K562 (cell line): Measurements from ENCODE around the gene RXYLT1. TPM values are rescaled to one million over a fixed set of nuclear protein-coding genes. Genes with fewer than 3 reads are reported as not detected.

ENCODE experiments used
- ATAC-seq: fragments of 200-7000 bp; cut with Tn5 transposase; 3 replicates; pipeline ENCODE4 v1.9.1; 2020; ENCODE audit warnings: moderate library complexity
- BruUV-seq: library from RNA; stranded (reverse); fragments of 400-500 nt; replicated peaks from 2 replicates; lab custom pipeline; 2021; lab: Mats Ljungman, UMichigan
- CTCF ChIA-PET: fragments of 300-600 bp; formaldehyde crosslinking; extraction: SDS; loops from one replicate; lab custom pipeline; 2021; ENCODE audit warnings: low intra/inter-chr PET ratio; lab: Yijun Ruan, JAX
- POLR2A ChIA-PET: fragments of 300-600, 350-650 bp; sonication (Branson Sonifier 250); formaldehyde crosslinking; extraction: SDS; loops from one replicate; lab custom pipeline; 2021; ENCODE audit warnings: antibody characterized with exemption, inconsistent platforms; lab: Yijun Ruan, JAX
- DNase-seq, 4 experiments: peaks; one replicate each; pipeline versions ENCODE4 v3.0.0 to v3.0.0-alpha.2; 2011 to 2018; ENCODE audit warnings: low spot score in 3 of 4, mixed read lengths in 3 of 4; ENCODE audit errors: extremely low read depth in 1 of 4
- FAIRE-seq: peaks from 2 replicates; lab custom pipeline; 2011; peaks lifted over from hg19 to GRCh38; lab: Jason Lieb, UNC
- H2AFZ ChIP-seq: 2 replicates; pipeline ENCODE4 v1.6.0; 2011; ENCODE audit warnings: low read depth, low read length, control low read depth, inconsistent platforms
- H3K27ac ChIP-seq: fragments of 200-600 bp; 3 replicates; pipeline ENCODE4 v1.8.0; 2011; ENCODE audit warnings: low read depth, mild to moderate bottlenecking, control low read depth, inconsistent platforms, low read length, moderate library complexity, mixed read lengths; ENCODE audit errors: extremely low read depth
- H3K27me3 ChIP-seq, 2 experiments: fragments of 300-600 bp in 1 of 2; 2 replicates in 1 of 2; 3 replicates in 1 of 2; pipeline versions ENCODE4 v1.6.0 to v1.8.0; 2011; ENCODE audit warnings: inconsistent platforms in 2 of 2, low read length in 2 of 2, mild to moderate bottlenecking in 1 of 2, mixed read lengths in 1 of 2, moderate library complexity in 1 of 2; ENCODE audit not compliant: control insufficient read depth in 2 of 2, insufficient read depth in 2 of 2
- H3K36me3 ChIP-seq: fragments of 300-600 bp; 3 replicates; pipeline ENCODE4 v1.8.0; 2011; ENCODE audit warnings: mild to moderate bottlenecking, low read length, inconsistent platforms; ENCODE audit not compliant: control insufficient read depth, insufficient read depth
- H3K4me1 ChIP-seq, 2 experiments: fragments of 200-600 bp in 1 of 2; replicated peaks in 1 of 2; 2 replicates in 1 of 2; 3 replicates in 1 of 2; pipeline versions ENCODE4 v1.5.1 to v1.8.0; 2011; ENCODE audit warnings: inconsistent platforms in 2 of 2, low read length in 2 of 2, mild to moderate bottlenecking in 1 of 2, mixed read lengths in 1 of 2, moderate library complexity in 1 of 2; ENCODE audit not compliant: control insufficient read depth in 2 of 2, insufficient read depth in 2 of 2
- H3K4me2 ChIP-seq: 2 replicates; pipeline ENCODE4 v1.6.1; 2011; ENCODE audit warnings: low read length, control low read depth, inconsistent platforms, mixed read lengths; ENCODE audit not compliant: insufficient read depth
- H3K4me3 ChIP-seq: fragments of 200-600 bp; sonication (generic), shearing (Covaris generic); 2 replicates; pipeline ENCODE4 v1.5.1; 2016; ENCODE audit warnings: control low read depth, inconsistent platforms
- H3K79me2 ChIP-seq: fragments of 200-600 bp; 3 replicates; pipeline ENCODE4 v1.8.0; 2011; ENCODE audit warnings: low read length, inconsistent platforms; ENCODE audit not compliant: control insufficient read depth, insufficient read depth
- H3K9ac ChIP-seq, 2 experiments: 2 replicates each; pipeline versions ENCODE4 v1.6.0 to v1.6.1; 2011; ENCODE audit warnings: low read depth in 2 of 2, low read length in 2 of 2, control low read depth in 1 of 2, inconsistent platforms in 1 of 2, mild to moderate bottlenecking in 1 of 2, mixed read lengths in 1 of 2; ENCODE audit not compliant: insufficient read depth in 1 of 2
- H3K9me1 ChIP-seq: one replicate; pipeline ENCODE4 v1.6.0; 2011; ENCODE audit warnings: inconsistent platforms, mild to moderate bottlenecking, low read length, moderate library complexity; ENCODE audit not compliant: control insufficient read depth, insufficient read depth
- H3K9me3 ChIP-seq: replicated peaks from 2 replicates; pipeline ENCODE4 v1.5.1; 2011; ENCODE audit warnings: low read depth, low read length, inconsistent platforms; ENCODE audit not compliant: control insufficient read depth, insufficient read depth
- H4K20me1 ChIP-seq: replicated peaks from 2 replicates; pipeline ENCODE4 v1.6.1; 2011; ENCODE audit warnings: low read length, inconsistent platforms, mixed read lengths; ENCODE audit not compliant: control insufficient read depth, insufficient read depth
- ARID2 ChIP-seq: fragments of 450-650 bp; IDR thresholded peaks from 2 replicates; pipeline ENCODE4 v1.6.1; 2017; ENCODE audit warnings: antibody characterized with exemption, mild to moderate bottlenecking
- CBX8 ChIP-seq: fragments of 200-600 bp; sonication (generic); IDR thresholded peaks from 2 replicates; pipeline ENCODE4 v1.6.1; 2012; ENCODE audit warnings: borderline replicate concordance, mixed run types, low read depth, mild to moderate bottlenecking, moderate library complexity, mixed read lengths, low read length, control low read depth, inconsistent platforms; ENCODE audit not compliant: poor library complexity, severe bottlenecking; ENCODE audit errors: extremely low read depth
- HDAC1 ChIP-seq, 2 experiments: fragments of 450-650 bp; IDR thresholded peaks; 2 replicates each; pipeline ENCODE4 v1.6.1; 2016 to 2017; ENCODE audit warnings: inconsistent platforms in 1 of 2, mild to moderate bottlenecking in 1 of 2, moderate library complexity in 1 of 2
- HEY1 ChIP-seq: fragments of 250-450 bp; sonication (Bioruptor Pico); IDR thresholded peaks from 2 replicates; pipeline ENCODE4 v1.5.0; 2020; ENCODE audit warnings: mild to moderate bottlenecking, moderate library complexity, borderline replicate concordance
- KDM1A ChIP-seq, 2 experiments: fragments of 450-650 bp; IDR thresholded peaks; 2 replicates each; pipeline ENCODE4 v1.6.1; 2016; ENCODE audit warnings: mild to moderate bottlenecking in 2 of 2
- PTBP1 ChIP-seq: fragments of 200-400 bp; formaldehyde crosslinking; IDR thresholded peaks from 2 replicates; pipeline ENCODE4 v1.6.1; 2017; ENCODE audit warnings: low read depth, low read length
- SMAD4 ChIP-seq: fragments of 250-450 bp; sonication (Bioruptor Pico); conservative IDR thresholded peaks from 2 replicates; pipeline ENCODE4 v1.8.0; 2021; ENCODE audit warnings: inconsistent platforms, mild to moderate bottlenecking, moderate library complexity
- ZNF143 ChIP-seq: sonication (generic); formaldehyde crosslinking; IDR thresholded peaks from 2 replicates; pipeline ENCODE4 v1.9.0; 2022; ENCODE audit warnings: mild to moderate bottlenecking, missing genetic modification reagents
- ZNF175 ChIP-seq: fragments of 200-800 bp; sonication (Bioruptor generic); IDR thresholded peaks from 2 replicates; pipeline ENCODE4 v1.6.1; 2016; ENCODE audit warnings: low read depth, mild to moderate bottlenecking, missing genetic modification characterization, missing compliant biosample characterization
- ZNF3 ChIP-seq: fragments of 250-450 bp; sonication (Bioruptor Pico); IDR thresholded peaks from 2 replicates; pipeline ENCODE4 v1.5.0; 2021; ENCODE audit warnings: mild to moderate bottlenecking, moderate library complexity
- ZNF668 ChIP-seq: fragments of 250-450 bp; sonication (Bioruptor Pico); IDR thresholded peaks from 2 replicates; pipeline ENCODE4 v1.8.0; 2022; ENCODE audit warnings: mild to moderate bottlenecking, inconsistent platforms
- in situ Hi-C: fragments of 300-500 bp; cut with MboI; formaldehyde crosslinking; loops from 4 replicates; pipeline ENCODE4 v1.15.0; 2018; ENCODE audit warnings: inconsistent platforms, mixed read lengths
- intact Hi-C: fragments of 100-400 bp; cut with micrococcal nuclease; formaldehyde crosslinking; loops from 2 replicates; pipeline ENCODE4 v1.14.2; 2022
- polyA plus RNA-seq, 8 experiments: library from polyadenylated mRNA; depleted of rRNA in 4 of 8; stranded (reverse) in 5 of 8; unstranded in 3 of 8; fragments of >200 nt; fragmentation: Nextera tagmentation in 2 of 8; fragmentation: Illumina TruSeq in 1 of 8; extraction: Ambion mirVana in 2 of 8; extraction: Trizol in 1 of 8; gene quantifications; 2 replicates each; pipeline versions ENCODE4 v1.2.1 to v1.2.3, GENCODE V29; 2011 to 2014; ENCODE audit warnings: inconsistent platforms in 1 of 8, missing spikeins in 1 of 8
- total RNA-seq, 7 experiments: library from RNA; depleted of rRNA in 6 of 7; stranded (reverse); fragments of >200 nt in 6 of 7; fragmentation: Illumina TruSeq in 2 of 7; extraction: Trizol in 2 of 7; gene quantifications; 2 replicates each; pipeline versions ENCODE4 v1.2.1 to v1.2.3, GENCODE V29; 2011 to 2021; ENCODE audit warnings: low replicate concordance in 1 of 7
- TF ChIP-seq, protein P1 (sequence below): fragments of 200-400 bp; formaldehyde crosslinking; IDR thresholded peaks from 2 replicates; pipeline ENCODE4 v1.6.1; 2017; ENCODE audit warnings: mild to moderate bottlenecking, low read depth, low read length, moderate library complexity
- TF ChIP-seq, protein P2 (sequence below): sonication (generic); formaldehyde crosslinking; IDR thresholded peaks from 2 replicates; pipeline ENCODE4 v1.8.0; 2022; ENCODE audit warnings: mild to moderate bottlenecking, missing genetic modification reagents
- TF ChIP-seq, protein P3 (sequence below): fragments of 250-450 bp; sonication (Bioruptor Pico); IDR thresholded peaks from 2 replicates; pipeline ENCODE4 v1.4.0; 2020
- TF ChIP-seq, protein P4 (sequence below): fragments of 450-650 bp; IDR thresholded peaks from one replicate; pipeline ENCODE4 v1.6.1; 2018; ENCODE audit warnings: mild to moderate bottlenecking, moderate library complexity; ENCODE audit not compliant: partially characterized antibody
- TF ChIP-seq, protein P5 (sequence below): sonication (generic); formaldehyde crosslinking; IDR thresholded peaks from 2 replicates; pipeline ENCODE4 v1.4.0; 2020; ENCODE audit warnings: mild to moderate bottlenecking, missing genetic modification reagents

The RXYLT1 gene
- total and polyA plus RNA-seq, 9 of the 15 experiments (the other 6 are each of a cell fraction or from before 2014, with no cell fraction given), result 6.7 to 26.5 (median 20.9) TPM

DNA sequence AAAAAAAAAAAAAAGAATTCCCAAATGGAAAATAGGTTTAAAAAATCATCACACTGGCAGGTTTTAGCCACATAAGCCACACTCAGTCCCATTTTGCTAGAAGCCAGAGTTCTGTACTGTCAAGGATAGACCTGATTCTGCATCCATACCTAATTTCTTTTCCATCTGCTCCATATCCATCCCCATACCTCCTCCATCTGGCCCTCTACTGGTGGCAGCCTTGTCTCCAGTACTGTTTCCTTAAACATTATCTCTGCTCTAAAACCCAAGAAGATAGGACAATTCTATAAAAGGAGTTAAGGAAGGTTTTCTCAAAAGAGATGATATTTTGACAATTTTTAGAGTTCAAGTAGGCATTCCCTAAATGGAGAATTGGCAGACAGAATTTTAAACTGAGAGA, 26.0 kb upstream of the RXYLT1 start:
- no TSS peak for BruUV-seq
- no peaks in the 10 kb centered on the region for H3K9me3 ChIP-seq
- in situ Hi-C loops, result no loop called here

More for the DNA sequence above, 26.0 kb upstream of the RXYLT1 start:
- Histone ChIP-seq H3K4me1 (no peaks in the 10 kb centered on the region), H3K9ac (no peak overlapping the region), H3K36me3 (no peaks in the 10 kb centered on the region), H3K79me2 (no peaks in the 10 kb centered on the region), H3K27ac (no peak overlapping the region), H3K27me3 (peaks cover 0 to 4% of the 10 kb centered on the region in 2 experiments; a peak in 1 of 5 replicates), H3K4me2 (no peak overlapping the region), H3K4me3 (no peak overlapping the region), H3K9me1 (no peaks in the 10 kb centered on the region), H2AFZ (no peak overlapping the region), H4K20me1 (no peaks in the 10 kb centered on the region)
- no peak for ATAC-seq
- DNase-seq, result peak in 1 of 4 experiments; percentile 4
- TF ChIP-seq, protein P1, sequence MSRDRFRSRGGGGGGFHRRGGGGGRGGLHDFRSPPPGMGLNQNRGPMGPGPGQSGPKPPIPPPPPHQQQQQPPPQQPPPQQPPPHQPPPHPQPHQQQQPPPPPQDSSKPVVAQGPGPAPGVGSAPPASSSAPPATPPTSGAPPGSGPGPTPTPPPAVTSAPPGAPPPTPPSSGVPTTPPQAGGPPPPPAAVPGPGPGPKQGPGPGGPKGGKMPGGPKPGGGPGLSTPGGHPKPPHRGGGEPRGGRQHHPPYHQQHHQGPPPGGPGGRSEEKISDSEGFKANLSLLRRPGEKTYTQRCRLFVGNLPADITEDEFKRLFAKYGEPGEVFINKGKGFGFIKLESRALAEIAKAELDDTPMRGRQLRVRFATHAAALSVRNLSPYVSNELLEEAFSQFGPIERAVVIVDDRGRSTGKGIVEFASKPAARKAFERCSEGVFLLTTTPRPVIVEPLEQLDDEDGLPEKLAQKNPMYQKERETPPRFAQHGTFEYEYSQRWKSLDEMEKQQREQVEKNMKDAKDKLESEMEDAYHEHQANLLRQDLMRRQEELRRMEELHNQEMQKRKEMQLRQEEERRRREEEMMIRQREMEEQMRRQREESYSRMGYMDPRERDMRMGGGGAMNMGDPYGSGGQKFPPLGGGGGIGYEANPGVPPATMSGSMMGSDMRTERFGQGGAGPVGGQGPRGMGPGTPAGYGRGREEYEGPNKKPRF, result no peak
- TF ChIP-seq ZNF668 (no peak), KDM1A (IDR thresholded peaks at IDR 0.05) (no peak), ARID2 (no peak), HEY1 (CRISPR knock-in tag) (no peak), ZNF175 (no peak), ZNF143 (CRISPR knock-in tag) (no peak), HDAC1 (IDR thresholded peaks at IDR 0.05) (no peak), SMAD4 (CRISPR knock-in tag) (no peak), ZNF3 (CRISPR knock-in tag) (no peak), CBX8 (no peak), PTBP1 (no peak)
- TF ChIP-seq, protein P2, sequence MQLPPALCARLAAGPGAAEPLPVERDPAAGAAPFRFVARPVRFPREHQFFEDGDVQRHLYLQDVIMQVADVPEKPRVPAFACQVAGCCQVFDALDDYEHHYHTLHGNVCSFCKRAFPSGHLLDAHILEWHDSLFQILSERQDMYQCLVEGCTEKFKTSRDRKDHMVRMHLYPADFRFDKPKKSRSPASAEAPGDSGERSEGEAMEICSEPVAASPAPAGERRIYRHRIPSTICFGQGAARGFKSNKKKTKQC (CRISPR knock-in tag), result no peak
- TF ChIP-seq, protein P3, sequence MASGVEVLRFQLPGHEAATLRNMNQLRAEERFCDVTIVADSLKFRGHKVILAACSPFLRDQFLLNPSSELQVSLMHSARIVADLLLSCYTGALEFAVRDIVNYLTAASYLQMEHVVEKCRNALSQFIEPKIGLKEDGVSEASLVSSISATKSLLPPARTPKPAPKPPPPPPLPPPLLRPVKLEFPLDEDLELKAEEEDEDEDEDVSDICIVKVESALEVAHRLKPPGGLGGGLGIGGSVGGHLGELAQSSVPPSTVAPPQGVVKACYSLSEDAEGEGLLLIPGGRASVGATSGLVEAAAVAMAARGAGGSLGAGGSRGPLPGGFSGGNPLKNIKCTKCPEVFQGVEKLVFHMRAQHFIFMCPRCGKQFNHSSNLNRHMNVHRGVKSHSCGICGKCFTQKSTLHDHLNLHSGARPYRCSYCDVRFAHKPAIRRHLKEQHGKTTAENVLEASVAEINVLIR, result no peak
- TF ChIP-seq, protein P4, sequence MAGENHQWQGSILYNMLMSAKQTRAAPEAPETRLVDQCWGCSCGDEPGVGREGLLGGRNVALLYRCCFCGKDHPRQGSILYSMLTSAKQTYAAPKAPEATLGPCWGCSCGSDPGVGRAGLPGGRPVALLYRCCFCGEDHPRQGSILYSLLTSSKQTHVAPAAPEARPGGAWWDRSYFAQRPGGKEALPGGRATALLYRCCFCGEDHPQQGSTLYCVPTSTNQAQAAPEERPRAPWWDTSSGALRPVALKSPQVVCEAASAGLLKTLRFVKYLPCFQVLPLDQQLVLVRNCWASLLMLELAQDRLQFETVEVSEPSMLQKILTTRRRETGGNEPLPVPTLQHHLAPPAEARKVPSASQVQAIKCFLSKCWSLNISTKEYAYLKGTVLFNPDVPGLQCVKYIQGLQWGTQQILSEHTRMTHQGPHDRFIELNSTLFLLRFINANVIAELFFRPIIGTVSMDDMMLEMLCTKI, result no peak
- TF ChIP-seq, protein P5, sequence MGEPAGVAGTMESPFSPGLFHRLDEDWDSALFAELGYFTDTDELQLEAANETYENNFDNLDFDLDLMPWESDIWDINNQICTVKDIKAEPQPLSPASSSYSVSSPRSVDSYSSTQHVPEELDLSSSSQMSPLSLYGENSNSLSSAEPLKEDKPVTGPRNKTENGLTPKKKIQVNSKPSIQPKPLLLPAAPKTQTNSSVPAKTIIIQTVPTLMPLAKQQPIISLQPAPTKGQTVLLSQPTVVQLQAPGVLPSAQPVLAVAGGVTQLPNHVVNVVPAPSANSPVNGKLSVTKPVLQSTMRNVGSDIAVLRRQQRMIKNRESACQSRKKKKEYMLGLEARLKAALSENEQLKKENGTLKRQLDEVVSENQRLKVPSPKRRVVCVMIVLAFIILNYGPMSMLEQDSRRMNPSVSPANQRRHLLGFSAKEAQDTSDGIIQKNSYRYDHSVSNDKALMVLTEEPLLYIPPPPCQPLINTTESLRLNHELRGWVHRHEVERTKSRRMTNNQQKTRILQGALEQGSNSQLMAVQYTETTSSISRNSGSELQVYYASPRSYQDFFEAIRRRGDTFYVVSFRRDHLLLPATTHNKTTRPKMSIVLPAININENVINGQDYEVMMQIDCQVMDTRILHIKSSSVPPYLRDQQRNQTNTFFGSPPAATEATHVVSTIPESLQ, result no peak
- ChIA-PET CTCF (no interaction called here), POLR2A (no interaction called here)
- intact Hi-C loops, result no loop called here
- no peak for FAIRE-seq
